ENCODE measurements around the gene SNF8. TPM values are rescaled to one million over a fixed set of nuclear protein-coding genes. Genes with fewer than 3 reads are reported as not detected.

SNF8 gene, protein sequence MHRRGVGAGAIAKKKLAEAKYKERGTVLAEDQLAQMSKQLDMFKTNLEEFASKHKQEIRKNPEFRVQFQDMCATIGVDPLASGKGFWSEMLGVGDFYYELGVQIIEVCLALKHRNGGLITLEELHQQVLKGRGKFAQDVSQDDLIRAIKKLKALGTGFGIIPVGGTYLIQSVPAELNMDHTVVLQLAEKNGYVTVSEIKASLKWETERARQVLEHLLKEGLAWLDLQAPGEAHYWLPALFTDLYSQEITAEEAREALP
- polyA plus RNA-seq, result 100 to 1,000 TPM in 2 of 3 donors, 10 to 100 TPM in 1; 71.0 to 172 (median 149) TPM

GRCh38 chr17:48944515-48945260 is at the start of gene SNF8:
Gene SNF8, minus strand, starts transcription at chr17:48944842. Its CDS starts 108 bp downstream, at chr17:48944734.
- 2 to 3% (median 3%) methylated on average over 46 to 55 of the region's 55 CpGs for WGBS, 3 donors
- no peak within 1 kb of the TSS for H3K27ac ChIP-seq (ENCODE audit: low read depth, low read length)

DNA sequence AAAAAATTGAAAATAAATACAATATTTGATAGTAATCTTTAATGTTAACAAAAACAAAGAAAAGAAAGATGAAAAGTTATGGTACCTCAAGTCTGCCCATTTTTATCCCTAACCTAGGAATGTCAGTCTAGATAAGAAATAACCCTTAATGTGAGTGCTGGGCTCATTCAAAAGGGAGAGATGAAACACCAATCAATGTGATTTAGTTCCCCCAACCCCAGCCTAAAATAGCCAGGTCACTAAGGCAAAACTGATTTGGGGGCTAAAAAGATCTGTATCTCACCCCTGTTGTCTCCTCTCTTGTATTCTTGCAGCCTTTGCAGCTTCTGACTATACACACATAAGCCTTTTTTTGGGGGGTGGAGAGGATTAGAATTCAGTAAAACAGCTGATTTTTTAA is 49.3 kb upstream of the SNF8 start:
- no peak overlapping the region for H3K27ac ChIP-seq (ENCODE audit: low read depth, low read length)

- no peak overlapping the region for H3K27ac ChIP-seq (ENCODE audit: low read depth, low read length)
Measured at GRCh38 chr17:48993305-48993704, 48.7 kb upstream of the SNF8 start.

DNA sequence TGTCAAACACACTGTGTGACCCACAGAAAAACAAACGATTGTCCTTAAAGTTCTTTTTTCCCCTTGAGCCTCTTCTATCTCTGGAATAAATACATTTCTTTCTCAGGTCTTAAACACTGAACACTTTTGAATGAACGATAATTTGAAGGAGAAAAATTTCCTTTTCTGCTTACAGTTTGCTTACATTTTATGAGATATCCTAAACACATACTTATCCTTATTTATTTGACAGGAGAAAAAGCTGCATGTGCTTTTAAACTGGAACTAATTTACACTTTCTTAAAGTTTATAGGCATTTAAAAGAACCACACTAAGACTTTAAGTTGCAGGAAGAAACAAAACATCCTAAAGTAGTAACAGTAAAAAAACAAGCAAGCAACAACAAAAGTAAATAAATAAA is 47.8 kb upstream of the SNF8 start:
- 52 to 70% (median 61%) methylated on average over 2 of the region's 2 CpGs for WGBS, 3 donors
- no peak overlapping the region for H3K27ac ChIP-seq (ENCODE audit: low read depth, low read length)

DNA sequence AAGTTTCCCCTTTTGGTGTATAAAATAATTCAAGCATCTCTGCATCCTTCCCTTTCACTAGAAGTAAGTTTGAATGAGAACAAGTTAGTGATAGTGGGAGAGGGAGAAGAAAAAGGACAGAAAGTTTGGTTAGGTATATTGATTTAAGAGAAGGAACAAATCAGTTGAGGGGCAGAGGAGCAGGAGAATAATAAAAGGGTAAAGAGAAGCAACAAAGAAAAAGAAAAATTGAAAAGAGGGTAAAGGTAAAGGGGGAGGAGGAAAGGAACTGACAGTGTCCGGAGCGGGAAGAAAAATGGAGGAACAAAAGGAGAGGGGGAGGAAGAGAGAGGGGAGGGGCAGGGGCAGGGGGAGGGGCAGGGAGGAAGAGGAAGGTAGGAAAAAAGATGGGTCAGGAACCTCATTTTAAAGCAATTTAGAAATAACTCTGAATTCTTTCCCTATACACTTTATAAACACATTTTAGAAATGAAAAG is 46.3 kb upstream of the SNF8 start:
- WGBS, 3 donors, result 15 to 31% (median 22%) methylated on average over 2 of the region's 2 CpGs
- H3K27ac ChIP-seq (ENCODE audit: low read depth, low read length), result no peak overlapping the region

GRCh38 chr17:48989100-48989499 is 44.5 kb upstream of the SNF8 start:
- no peak overlapping the region for H3K27ac ChIP-seq (ENCODE audit: low read depth, low read length)
- WGBS, 3 donors, result 86 to 95% (median 91%) methylated on average over 4 of the region's 4 CpGs

DNA sequence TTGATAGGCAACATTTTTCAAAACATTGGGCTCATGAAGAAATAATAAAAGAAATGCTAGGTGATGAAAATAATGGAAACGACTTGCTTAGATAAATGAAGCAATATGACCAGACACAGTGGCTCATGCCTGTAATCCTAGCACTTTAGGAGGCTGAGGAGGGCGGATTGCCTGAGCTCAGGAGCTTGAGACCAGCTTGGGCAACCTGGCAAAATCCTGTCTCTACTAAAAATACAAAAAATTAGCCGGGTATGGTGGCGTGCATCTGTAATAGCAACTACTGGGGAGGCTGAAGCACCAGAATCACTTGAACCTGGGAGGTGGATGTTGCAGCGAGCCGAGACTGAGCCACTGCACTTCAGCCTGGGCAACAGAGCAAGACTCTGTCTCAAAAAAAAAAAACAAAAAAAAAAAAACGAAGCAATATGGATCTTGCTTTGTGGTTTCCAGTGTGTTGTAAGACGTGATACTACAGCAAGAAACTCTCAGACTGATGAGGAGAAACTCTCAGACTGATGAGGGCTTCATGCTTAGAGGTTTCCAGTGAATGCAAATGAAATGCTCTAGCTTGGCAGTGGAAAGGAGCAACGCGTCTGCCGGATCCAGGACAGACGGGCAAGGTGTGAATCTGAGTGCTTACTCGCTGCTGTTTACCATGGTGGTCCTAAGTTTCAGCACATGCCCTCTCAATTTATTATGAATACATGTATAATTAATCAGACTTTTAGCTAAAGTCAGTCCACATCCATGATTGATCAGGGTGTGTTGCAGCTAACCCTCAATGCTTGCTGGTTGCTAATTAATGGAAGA is 41.0 kb upstream of the SNF8 start:
- 61 to 75% (median 72%) methylated on average over 13 of the region's 13 CpGs for WGBS, 3 donors

DNA sequence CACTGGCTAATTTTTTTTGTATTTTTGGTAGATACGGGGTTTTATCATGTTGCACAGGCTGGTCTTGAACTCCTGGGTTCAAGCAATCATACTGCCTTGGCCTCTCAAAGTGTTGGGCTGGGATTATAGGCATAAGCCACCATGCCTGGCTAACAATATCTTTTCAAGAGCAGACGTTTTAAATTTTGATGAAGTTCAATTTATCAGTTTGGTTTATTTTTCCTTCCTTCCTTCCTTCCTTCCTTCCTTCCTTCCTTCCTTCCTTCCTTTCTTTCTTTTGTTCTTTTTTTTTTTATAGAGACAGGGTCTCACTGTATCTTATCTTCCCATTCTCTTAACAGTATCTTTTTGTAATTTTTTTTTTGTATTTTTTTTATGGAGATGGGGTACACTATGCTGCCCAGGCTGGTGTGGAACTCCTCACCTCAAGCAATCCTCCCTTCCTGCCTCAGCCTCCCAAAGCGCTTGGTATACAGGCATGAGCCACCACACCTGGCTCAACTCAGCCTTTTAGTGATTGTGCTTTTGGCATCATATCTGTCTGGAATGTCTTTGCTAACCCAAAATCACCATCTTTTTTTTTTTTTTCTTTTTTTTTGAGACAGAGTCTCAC is 37.4 kb upstream of the SNF8 start:
- WGBS, 3 donors, result 65 to 69% (median 67%) methylated on average over 3 of the region's 3 CpGs
- no peak overlapping the region for H3K27ac ChIP-seq (ENCODE audit: low read depth, low read length)

More for the DNA sequence above, 41.0 kb upstream of the SNF8 start:
- H3K27ac ChIP-seq (ENCODE audit: low read depth, low read length), result no peak overlapping the region

DNA sequence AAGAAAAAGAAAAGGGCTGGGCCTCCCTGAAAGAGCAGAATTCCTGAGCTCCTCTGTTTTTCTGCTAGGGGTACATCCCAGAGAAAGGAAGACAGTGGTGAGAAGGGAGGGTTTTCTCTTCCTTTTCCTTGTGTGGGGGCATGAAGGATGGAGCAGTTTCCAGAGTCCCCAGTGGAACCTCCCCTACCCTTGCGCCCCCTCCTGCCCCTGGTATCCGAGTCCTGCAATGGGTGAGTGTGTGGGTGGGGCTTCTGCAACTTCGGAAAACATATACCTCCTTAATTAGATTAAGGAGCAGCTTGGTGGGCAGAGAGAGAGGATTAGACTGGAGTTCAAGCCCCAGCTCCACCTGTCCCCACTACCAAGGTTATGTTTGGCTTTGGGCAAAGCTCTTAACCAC is 29.2 kb upstream of the SNF8 start:
- H3K27ac ChIP-seq (ENCODE audit: low read depth, low read length), result no peak overlapping the region
- 45 to 55% (median 55%) methylated on average over 3 of the region's 3 CpGs for WGBS, 3 donors

- WGBS, 3 donors, result 65 to 74% (median 67%) methylated on average over 7 of the region's 7 CpGs
- no peak overlapping the region for H3K27ac ChIP-seq (ENCODE audit: low read depth, low read length)
Measured at GRCh38 chr17:48972749-48973097, 28.1 kb upstream of the SNF8 start.

- no peak overlapping the region for H3K27ac ChIP-seq (ENCODE audit: low read depth, low read length)
- 69 to 86% (median 81%) methylated on average over 12 of the region's 12 CpGs for WGBS, 3 donors
Measured at GRCh38 chr17:48970865-48971687, 26.4 kb upstream of the SNF8 start.

GRCh38 chr17:48970224-48970623 is 25.6 kb upstream of the SNF8 start:
- WGBS, 3 donors, result 37 to 56% (median 40%) methylated on average over 4 of the region's 4 CpGs
- no peak overlapping the region for H3K27ac ChIP-seq (ENCODE audit: low read depth, low read length)

DNA sequence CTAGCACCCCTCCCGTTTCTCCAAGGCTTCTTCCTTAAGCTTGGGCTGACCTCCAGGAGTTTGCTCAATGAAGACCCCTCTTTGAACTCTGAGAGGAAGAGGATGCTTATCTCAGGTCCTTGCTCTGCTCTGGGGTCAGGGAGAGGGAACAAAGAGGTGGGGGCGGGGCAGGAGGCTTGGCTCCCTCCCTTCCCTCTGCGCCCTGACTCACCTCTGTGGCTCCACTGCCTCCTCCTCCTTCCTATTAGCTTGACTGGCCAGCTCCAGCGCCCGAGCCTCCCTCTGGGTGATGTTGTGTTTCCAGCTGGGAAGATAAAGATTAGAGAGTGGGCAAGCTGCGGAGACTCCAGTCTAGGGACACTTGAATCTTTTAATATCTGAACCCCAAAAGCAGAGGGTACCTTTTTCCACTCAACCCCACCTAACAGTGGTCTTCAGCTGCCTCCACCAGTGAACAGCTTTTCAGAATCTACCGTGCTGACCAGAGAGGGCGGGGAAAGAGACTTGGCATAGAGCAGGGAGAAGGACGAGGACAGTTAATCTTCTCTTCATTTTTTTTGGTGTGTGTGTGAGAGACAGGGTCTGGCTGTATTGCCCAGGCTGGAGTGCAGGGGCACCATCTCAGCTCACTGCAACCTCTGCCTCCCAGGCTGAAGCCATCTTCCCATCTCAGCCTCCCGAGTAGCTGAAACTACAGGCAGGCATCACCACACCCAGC is 17.0 kb upstream of the SNF8 start:
- H3K27ac ChIP-seq (ENCODE audit: low read depth, low read length), result no peak overlapping the region
- 19 to 30% (median 26%) methylated on average over 10 of the region's 10 CpGs for WGBS, 3 donors

DNA sequence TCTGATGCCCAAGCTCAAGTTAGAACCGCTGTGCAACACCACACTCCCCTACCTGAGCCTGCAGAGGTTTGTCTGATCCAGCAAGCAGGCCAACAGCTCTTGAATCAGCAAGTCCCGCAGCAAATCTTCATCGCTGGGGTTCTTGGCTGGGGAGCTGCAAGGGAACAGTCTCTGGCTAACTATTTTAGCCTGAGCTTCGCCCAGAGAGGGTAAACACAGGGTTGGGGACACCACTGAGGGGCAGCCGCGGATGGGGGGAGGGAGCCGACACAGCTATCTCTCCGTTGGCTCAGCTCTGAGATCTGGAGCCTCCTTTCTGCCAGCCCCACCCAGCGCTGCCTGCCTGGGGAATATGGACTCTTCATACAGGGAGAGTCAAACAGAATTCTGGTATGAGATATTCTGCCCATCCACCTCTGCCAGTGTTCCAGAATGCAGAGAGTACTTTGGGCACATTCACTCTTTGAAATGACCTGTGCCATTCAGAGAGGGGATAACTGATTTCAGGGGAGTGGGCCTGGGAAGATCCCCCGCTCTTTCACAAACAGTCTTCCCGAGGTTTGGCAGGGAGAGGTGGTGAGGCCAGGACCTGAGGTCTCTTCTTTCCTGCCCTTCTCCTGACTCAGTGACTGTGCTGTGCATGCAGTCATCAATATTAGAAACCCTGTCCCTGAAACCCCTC is 16.3 kb upstream of the SNF8 start:
- 22 to 39% (median 26%) methylated on average over 11 of the region's 11 CpGs for WGBS, 3 donors
- no peak overlapping the region for H3K27ac ChIP-seq (ENCODE audit: low read depth, low read length)

DNA sequence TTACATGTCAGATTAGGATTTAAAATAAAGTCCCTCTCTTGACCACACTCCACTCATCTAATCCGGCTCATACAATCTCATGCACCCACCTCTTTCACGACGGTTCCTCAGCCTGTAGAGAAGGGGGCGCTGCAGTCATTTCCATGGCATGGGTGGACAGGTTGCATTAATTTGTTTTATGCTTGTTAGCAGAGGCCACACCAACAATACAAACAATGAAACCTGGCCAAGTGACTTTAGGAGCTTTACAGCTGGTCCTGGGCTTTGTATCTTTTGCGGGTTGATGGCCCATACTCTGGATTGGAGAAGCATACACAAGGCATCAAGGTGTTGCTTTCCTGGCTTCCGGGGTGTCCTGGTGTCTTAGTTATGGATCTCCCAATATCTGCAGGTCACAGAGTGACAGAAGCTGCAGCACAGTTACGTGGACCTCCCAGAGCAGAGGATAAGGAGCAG is 9.7 kb upstream of the SNF8 start:
- 29 to 52% (median 40%) methylated on average over 7 of the region's 7 CpGs for WGBS, 3 donors
- H3K27ac ChIP-seq (ENCODE audit: low read depth, low read length), result no peak overlapping the region

GRCh38 chr17:48952904-48953303 is 8.3 kb upstream of the SNF8 start:
- no peak overlapping the region for H3K27ac ChIP-seq (ENCODE audit: low read depth, low read length)
- 13 to 23% (median 23%) methylated on average over 5 of the region's 5 CpGs for WGBS, 3 donors

GRCh38 chr17:48951572-48951971 is 6.9 kb upstream of the SNF8 start:
- no peak overlapping the region for H3K27ac ChIP-seq (ENCODE audit: low read depth, low read length)
- WGBS, 3 donors, result 73 to 81% (median 79%) methylated on average over 5 of the region's 5 CpGs

All from adipose tissue (tissue), 3 donors.